Measurements from ENCODE around the gene CTIF. TPM values are rescaled to one million over a fixed set of nuclear protein-coding genes. Genes with fewer than 3 reads are reported as not detected.
A peak's percentile ranks its signal among the peaks of the same experiment; 100 is the strongest.

Gene CTIF
- polyA plus RNA-seq, 1 of the 3 experiments (the other 2 are of a cell fraction) = 47.2 TPM

DNA sequence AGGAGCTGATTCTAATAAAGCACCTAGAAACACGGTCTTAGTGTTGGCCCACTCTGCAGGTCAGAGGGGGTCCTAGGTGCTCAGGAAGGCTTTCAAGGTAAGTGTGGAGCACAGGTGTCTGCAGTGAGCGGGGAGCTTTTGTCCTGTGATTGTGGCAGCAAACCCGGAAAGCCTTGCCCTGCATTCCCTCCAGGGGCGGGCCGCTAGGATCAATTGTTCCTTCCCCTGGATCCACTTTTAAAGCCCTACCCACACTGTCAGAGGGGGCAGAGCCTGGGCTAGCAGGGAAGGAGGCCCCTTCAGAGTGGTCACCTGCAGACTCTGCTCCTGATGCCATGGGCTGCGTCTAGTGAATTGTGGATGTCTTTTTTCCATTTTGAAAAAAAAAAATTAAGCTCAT lies 176.0 kb downstream of the CTIF start:
- POLR2A ChIA-PET = no interaction called here

DNA sequence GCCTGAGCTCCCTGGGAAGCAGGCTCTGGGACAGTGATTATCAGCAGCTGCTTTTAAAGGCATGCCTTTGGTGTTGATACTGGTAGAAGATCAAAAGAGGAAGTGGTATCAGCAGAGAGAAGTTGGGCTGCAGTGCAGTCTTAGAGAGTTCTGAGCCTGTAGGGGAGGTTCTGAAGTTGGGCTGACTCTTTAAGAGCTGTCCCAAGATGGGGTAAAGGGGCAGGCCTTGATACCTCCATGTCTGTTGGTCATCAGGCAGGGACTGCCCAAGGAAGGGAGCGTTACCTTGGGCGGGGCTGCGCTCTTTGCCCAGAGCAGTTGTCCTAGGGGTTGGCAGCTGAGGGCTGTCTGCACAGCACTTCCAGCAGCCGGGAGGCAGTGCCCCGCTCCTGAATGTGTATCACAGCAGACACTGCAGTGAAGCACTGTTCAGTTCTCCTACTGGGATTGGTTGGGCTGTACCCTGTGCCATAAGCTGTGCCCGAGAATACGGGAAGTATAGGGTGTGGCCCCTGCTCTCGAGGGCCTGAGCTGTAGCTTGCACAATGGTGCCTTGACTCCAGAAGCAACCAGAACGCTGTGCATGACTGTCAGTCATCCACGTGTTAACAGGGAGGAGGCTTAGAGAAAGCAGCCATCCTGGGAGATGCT lies 177.0 kb downstream of the CTIF start:
- H2AFZ ChIP-seq (ENCODE audit: low read depth) = no peak overlapping the region
- no peaks in the 10 kb centered on the region for H3K9me2 ChIP-seq
- H3K4me3 ChIP-seq (ENCODE audit: low read depth in 2 of 2, low read length in 1 of 2) = no peak overlapping the region
- no peak for DNase-seq
- H3K27me3 ChIP-seq (ENCODE audit: insufficient read depth) = no peaks in the 10 kb centered on the region
- WGBS (ENCODE audit: low lambda C conversion rate) = 96% methylated on average over 10 of the region's 10 CpGs
- H3K9ac ChIP-seq = no peak overlapping the region
- peaks cover 9 to 42% of the 10 kb centered on the region in 2 experiments for H3K36me3 ChIP-seq (replicated peaks in 1 of 2; ENCODE audit: control insufficient read depth in 1 of 2, insufficient read depth in 2 of 2, low read length in 1 of 2)
- peaks cover 10% of the 10 kb centered on the region for H3F3A ChIP-seq (replicated peaks; ENCODE audit: insufficient read depth)
- CTCF ChIA-PET = interaction anchor here (0.7 to 1.9 kb wide), 6 partner anchors 12 to 463 kb away, joined by 3 to 5 read pairs (median 4); no protein-coding TSS in a partner anchor
- peaks cover 18 to 41% of the 10 kb centered on the region in 2 experiments for H3K4me1 ChIP-seq (ENCODE audit: control insufficient read depth in 1 of 2, insufficient read depth in 2 of 2, low read depth in 1 of 2, low read length in 1 of 2)
- H3K9me3 ChIP-seq = no peaks in the 10 kb centered on the region
- H3K4me2 ChIP-seq = no peak overlapping the region
- peak overlapping the region in 1 of 2 experiments; percentile 36; a peak in 1 of 4 replicates for H3K27ac ChIP-seq (ENCODE audit: low read depth in 2 of 2, low read length in 1 of 2)
- peaks cover 53% of the 10 kb centered on the region for H3K79me2 ChIP-seq (ENCODE audit: insufficient read depth)
- POLR2A ChIA-PET = interaction anchor here (0.5 kb wide), 1 partner anchor 236 kb away, joined by 3 read pairs; no protein-coding TSS in a partner anchor
- H4K20me1 ChIP-seq (ENCODE audit: insufficient read depth) = peaks cover 14% of the 10 kb centered on the region; the same call in 1 of the 2 replicates
- TF ChIP-seq JUND (IDR thresholded peaks at IDR 0.05) = no peak
- no peak for TF ChIP-seq TAF1 (IDR thresholded peaks at IDR 0.05; ENCODE audit: borderline replicate concordance, low read depth, low read length)
- TF ChIP-seq NFIC (IDR thresholded peaks at IDR 0.05; ENCODE audit: borderline replicate concordance) = no peak
- TF ChIP-seq, protein P1, sequence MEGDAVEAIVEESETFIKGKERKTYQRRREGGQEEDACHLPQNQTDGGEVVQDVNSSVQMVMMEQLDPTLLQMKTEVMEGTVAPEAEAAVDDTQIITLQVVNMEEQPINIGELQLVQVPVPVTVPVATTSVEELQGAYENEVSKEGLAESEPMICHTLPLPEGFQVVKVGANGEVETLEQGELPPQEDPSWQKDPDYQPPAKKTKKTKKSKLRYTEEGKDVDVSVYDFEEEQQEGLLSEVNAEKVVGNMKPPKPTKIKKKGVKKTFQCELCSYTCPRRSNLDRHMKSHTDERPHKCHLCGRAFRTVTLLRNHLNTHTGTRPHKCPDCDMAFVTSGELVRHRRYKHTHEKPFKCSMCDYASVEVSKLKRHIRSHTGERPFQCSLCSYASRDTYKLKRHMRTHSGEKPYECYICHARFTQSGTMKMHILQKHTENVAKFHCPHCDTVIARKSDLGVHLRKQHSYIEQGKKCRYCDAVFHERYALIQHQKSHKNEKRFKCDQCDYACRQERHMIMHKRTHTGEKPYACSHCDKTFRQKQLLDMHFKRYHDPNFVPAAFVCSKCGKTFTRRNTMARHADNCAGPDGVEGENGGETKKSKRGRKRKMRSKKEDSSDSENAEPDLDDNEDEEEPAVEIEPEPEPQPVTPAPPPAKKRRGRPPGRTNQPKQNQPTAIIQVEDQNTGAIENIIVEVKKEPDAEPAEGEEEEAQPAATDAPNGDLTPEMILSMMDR (IDR thresholded peaks at IDR 0.05) = no peak
- TF ChIP-seq FOSL2 (IDR thresholded peaks at IDR 0.05; ENCODE audit: borderline replicate concordance, low read depth) = no peak
- no peak for TF ChIP-seq RAD21 (IDR thresholded peaks at IDR 0.05; ENCODE audit: low read length)
- TF ChIP-seq MXI1 (IDR thresholded peaks at IDR 0.05; ENCODE audit: low read depth, low read length) = no peak
- no peak for TF ChIP-seq SMC3 (IDR thresholded peaks at IDR 0.05; ENCODE audit: low read depth, low read length)
- TF ChIP-seq NRF1 (IDR thresholded peaks at IDR 0.05; ENCODE audit: low read depth, low read length) = no peak
- TF ChIP-seq YY1 (IDR thresholded peaks at IDR 0.05; ENCODE audit: low read depth) = no peak
- TF ChIP-seq FOXJ3 (CRISPR knock-in tag; IDR thresholded peaks at IDR 0.05) = no peak
- TF ChIP-seq, protein P2, sequence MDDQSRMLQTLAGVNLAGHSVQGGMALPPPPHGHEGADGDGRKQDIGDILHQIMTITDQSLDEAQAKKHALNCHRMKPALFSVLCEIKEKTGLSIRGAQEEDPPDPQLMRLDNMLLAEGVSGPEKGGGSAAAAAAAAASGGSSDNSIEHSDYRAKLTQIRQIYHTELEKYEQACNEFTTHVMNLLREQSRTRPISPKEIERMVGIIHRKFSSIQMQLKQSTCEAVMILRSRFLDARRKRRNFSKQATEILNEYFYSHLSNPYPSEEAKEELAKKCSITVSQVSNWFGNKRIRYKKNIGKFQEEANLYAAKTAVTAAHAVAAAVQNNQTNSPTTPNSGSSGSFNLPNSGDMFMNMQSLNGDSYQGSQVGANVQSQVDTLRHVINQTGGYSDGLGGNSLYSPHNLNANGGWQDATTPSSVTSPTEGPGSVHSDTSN (IDR thresholded peaks at IDR 0.05) = no peak

More for the DNA sequence above, 176.0 kb downstream of the CTIF start:
- no peak overlapping the region for H3K4me3 ChIP-seq (ENCODE audit: low read depth in 2 of 2, low read length in 1 of 2)
- CTCF ChIA-PET = interaction anchor here (1.1 to 1.9 kb wide), 6 partner anchors 9 to 464 kb away, joined by 3 to 5 read pairs (median 4); no protein-coding TSS in a partner anchor
- peaks cover 8 to 31% of the 10 kb centered on the region in 2 experiments; a peak in 3 of 4 replicates for H3K4me1 ChIP-seq (ENCODE audit: control insufficient read depth in 1 of 2, insufficient read depth in 2 of 2, low read depth in 1 of 2, low read length in 1 of 2)
- no peaks in the 10 kb centered on the region for H3K9me2 ChIP-seq
- no peak for DNase-seq
- WGBS (ENCODE audit: low lambda C conversion rate) = 94% methylated on average over 6 of the region's 6 CpGs
- no peak overlapping the region for H2AFZ ChIP-seq (ENCODE audit: low read depth)
- no peak overlapping the region for H3K4me2 ChIP-seq
- peaks cover 4% of the 10 kb centered on the region; the same call in 1 of the 2 replicates for H4K20me1 ChIP-seq (ENCODE audit: insufficient read depth)
- H3F3A ChIP-seq (replicated peaks; ENCODE audit: insufficient read depth) = peaks cover 5% of the 10 kb centered on the region
- no peaks in the 10 kb centered on the region for H3K27me3 ChIP-seq (ENCODE audit: insufficient read depth)
- H3K9me3 ChIP-seq = no peaks in the 10 kb centered on the region
- no peak overlapping the region for H3K9ac ChIP-seq
- no peak overlapping the region for H3K27ac ChIP-seq (ENCODE audit: low read depth in 2 of 2, low read length in 1 of 2)
- TF ChIP-seq SIN3A (IDR thresholded peaks at IDR 0.05; ENCODE audit: borderline replicate concordance, low read depth, low read length) (no peak), MEF2A (IDR thresholded peaks at IDR 0.05; ENCODE audit: borderline replicate concordance, low read depth) (no peak), MXI1 (IDR thresholded peaks at IDR 0.05; ENCODE audit: low read depth, low read length) (no peak), GABPA (IDR thresholded peaks at IDR 0.05; ENCODE audit: low read depth) (no peak), FOXM1 (IDR thresholded peaks at IDR 0.05; ENCODE audit: low read depth) (no peak), ELF1 (IDR thresholded peaks at IDR 0.05) (no peak), NFIC (IDR thresholded peaks at IDR 0.05; ENCODE audit: borderline replicate concordance) (no peak), JUND (IDR thresholded peaks at IDR 0.05) (no peak)
- TF ChIP-seq, protein P2 (IDR thresholded peaks at IDR 0.05) = no peak
- TF ChIP-seq, protein P3, sequence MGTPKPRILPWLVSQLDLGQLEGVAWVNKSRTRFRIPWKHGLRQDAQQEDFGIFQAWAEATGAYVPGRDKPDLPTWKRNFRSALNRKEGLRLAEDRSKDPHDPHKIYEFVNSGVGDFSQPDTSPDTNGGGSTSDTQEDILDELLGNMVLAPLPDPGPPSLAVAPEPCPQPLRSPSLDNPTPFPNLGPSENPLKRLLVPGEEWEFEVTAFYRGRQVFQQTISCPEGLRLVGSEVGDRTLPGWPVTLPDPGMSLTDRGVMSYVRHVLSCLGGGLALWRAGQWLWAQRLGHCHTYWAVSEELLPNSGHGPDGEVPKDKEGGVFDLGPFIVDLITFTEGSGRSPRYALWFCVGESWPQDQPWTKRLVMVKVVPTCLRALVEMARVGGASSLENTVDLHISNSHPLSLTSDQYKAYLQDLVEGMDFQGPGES (IDR thresholded peaks at IDR 0.05; ENCODE audit: low read depth, low read length) = no peak
- TF ChIP-seq, protein P4, sequence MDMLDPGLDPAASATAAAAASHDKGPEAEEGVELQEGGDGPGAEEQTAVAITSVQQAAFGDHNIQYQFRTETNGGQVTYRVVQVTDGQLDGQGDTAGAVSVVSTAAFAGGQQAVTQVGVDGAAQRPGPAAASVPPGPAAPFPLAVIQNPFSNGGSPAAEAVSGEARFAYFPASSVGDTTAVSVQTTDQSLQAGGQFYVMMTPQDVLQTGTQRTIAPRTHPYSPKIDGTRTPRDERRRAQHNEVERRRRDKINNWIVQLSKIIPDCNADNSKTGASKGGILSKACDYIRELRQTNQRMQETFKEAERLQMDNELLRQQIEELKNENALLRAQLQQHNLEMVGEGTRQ (IDR thresholded peaks at IDR 0.05; ENCODE audit: borderline replicate concordance, low read depth, low read length) = no peak
- TF ChIP-seq, protein P5, sequence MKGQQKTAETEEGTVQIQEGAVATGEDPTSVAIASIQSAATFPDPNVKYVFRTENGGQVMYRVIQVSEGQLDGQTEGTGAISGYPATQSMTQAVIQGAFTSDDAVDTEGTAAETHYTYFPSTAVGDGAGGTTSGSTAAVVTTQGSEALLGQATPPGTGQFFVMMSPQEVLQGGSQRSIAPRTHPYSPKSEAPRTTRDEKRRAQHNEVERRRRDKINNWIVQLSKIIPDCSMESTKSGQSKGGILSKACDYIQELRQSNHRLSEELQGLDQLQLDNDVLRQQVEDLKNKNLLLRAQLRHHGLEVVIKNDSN (IDR thresholded peaks at IDR 0.05; ENCODE audit: borderline replicate concordance, low read depth) = no peak
- peaks cover 13 to 41% of the 10 kb centered on the region in 2 experiments for H3K36me3 ChIP-seq (replicated peaks in 1 of 2; ENCODE audit: control insufficient read depth in 1 of 2, insufficient read depth in 2 of 2, low read length in 1 of 2)
- peaks cover 57% of the 10 kb centered on the region for H3K79me2 ChIP-seq (ENCODE audit: insufficient read depth)

Data from SK-N-SH (cell line).